Esophagus squamous epithelium (tissue), 4 donors: ENCODE data around the gene TAF3.

Experiments
- POLR2A ChIP-seq, 4 donors: fragments of 450-650 bp; IDR thresholded peaks; one replicate each; pipeline ENCODE4 v1.6.1; 2017; ENCODE audit warnings: antibody characterized with exemption in 4 of 4, mild to moderate bottlenecking in 4 of 4, moderate library complexity in 3 of 4
- TF ChIP-seq, protein P1 (sequence below), 6 experiments: fragments of 450-650 bp in 4 of 6; fragments of 200-600 bp in 2 of 6; sonication (generic) in 2 of 6; IDR thresholded peaks; one replicate each; pipeline ENCODE4 v1.5.1; 2016 to 2019; ENCODE audit warnings: antibody characterized with exemption in 6 of 6, mild to moderate bottlenecking in 4 of 6, moderate library complexity in 4 of 6

DNA sequence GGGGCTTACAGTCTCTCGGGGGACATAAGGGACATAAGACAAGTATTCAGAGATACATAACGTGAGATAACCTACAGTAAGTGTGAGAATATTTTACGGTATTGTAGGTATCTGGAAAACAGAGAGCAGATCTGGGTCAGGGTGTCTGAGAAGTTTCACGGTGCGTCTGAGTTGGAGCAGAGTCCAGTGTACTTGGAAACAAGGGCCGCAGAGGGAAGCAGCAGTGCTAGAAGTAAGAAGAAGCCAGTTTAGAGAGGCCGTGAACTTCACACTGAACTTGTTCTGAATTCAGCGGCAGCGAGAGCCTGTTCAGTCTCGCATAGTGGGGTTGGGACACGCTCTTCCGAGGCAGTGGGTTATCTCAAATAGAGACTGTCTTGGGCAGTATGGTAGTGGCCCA, 85.5 kb downstream of the TAF3 start:
- TF ChIP-seq, protein P1, sequence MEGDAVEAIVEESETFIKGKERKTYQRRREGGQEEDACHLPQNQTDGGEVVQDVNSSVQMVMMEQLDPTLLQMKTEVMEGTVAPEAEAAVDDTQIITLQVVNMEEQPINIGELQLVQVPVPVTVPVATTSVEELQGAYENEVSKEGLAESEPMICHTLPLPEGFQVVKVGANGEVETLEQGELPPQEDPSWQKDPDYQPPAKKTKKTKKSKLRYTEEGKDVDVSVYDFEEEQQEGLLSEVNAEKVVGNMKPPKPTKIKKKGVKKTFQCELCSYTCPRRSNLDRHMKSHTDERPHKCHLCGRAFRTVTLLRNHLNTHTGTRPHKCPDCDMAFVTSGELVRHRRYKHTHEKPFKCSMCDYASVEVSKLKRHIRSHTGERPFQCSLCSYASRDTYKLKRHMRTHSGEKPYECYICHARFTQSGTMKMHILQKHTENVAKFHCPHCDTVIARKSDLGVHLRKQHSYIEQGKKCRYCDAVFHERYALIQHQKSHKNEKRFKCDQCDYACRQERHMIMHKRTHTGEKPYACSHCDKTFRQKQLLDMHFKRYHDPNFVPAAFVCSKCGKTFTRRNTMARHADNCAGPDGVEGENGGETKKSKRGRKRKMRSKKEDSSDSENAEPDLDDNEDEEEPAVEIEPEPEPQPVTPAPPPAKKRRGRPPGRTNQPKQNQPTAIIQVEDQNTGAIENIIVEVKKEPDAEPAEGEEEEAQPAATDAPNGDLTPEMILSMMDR (IDR thresholded peaks at IDR 0.05), result no peak
- no peak for TF ChIP-seq POLR2A (IDR thresholded peaks at IDR 0.05)
